ENCODE results near the gene TCERG1L.
"Not testable (repeated sequence)": the region's sequence is repeated elsewhere in the genome, so short reads cannot be mapped to it uniquely, and the experiment has no call there.

The TCERG1L gene

DNA sequence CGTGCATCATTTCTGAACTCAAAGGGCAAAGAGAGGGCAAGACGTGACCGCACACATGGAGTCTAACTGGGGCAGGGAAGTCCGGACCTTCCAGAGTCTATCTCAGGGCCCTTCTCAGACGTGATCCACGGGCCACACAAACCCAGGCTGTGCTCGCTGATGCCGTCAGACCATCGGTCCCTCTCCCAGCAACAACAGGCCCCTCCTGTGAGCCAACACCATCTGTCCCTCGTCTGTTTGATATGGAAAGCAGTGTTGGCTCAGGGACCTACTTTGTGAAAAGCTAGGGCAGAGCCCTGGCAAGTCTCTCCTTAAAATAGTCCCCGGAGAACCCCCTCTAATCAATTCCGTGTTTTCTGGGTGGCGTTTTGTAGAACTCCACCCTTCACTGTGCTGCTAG, 208.8 kb downstream of the TCERG1L start:
- H3K4me3 ChIP-seq (ENCODE audit: low read length) = no peak overlapping the region
- no peak for DNase-seq (ENCODE audit: low read depth, low spot score)

DNA sequence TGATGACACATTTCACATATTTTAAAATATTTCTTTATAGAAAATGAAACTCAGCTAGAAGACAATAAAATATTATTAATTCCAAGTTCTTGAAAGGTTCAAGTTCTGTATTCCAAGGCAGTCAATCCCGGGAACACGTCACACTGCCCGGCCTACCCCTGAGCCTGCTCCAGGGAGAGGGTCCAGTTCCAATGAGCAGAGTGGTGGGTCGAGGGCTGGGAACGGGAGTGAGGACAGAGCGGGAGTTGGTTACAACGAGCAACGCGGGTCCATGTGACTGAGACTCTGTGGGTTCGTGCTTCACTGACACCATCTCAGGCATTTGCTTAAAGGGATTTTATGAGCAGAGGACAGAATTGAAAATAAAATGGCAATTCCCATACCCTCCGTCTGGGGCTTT, 209.4 kb downstream of the TCERG1L start:
- no peak overlapping the region for H3K4me3 ChIP-seq (ENCODE audit: low read length)
- no peak for DNase-seq (ENCODE audit: low read depth, low spot score)

GRCh38 chr10:131100418-131101410, 210.8 kb downstream of the TCERG1L start:
- H3K4me3 ChIP-seq (ENCODE audit: low read length); DNase-seq (ENCODE audit: low read depth, low spot score): not testable (repeated sequence)

DNA sequence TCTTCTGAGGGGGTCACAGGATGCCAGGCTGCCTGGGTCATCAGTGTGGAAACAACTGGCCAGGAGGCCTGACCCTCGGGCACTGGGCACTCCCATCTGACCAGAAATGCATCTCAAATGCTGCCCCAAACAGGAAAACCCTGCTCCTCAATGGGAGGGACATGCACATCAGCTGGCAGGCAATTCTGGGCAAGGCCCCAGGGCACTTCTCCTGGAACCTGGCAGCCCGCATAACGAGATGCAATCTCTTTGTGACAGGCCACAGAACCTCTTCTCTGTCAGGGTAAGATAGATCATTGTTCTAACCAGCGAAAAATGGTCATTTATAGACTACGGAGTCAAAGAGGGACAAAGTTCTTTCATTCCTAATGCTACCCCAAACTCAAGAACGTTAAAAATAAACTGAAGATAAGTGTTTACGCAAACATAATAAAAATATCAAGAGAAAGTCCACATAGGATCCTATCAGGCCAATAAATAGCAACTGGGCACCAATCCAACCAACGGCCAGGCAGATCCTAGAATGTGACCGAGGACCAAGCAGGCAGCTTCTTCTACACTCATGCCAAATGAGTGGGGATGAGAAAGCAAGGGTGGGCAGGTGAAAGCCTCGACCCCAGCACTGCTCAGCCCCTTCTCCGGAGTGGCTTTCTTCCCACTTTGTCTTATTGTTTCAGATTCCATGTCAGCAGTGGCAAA, 212.3 kb downstream of the TCERG1L start:
- no peak for DNase-seq (ENCODE audit: low read depth, low spot score)
- no peak overlapping the region for H3K4me3 ChIP-seq (ENCODE audit: low read length)

DNA sequence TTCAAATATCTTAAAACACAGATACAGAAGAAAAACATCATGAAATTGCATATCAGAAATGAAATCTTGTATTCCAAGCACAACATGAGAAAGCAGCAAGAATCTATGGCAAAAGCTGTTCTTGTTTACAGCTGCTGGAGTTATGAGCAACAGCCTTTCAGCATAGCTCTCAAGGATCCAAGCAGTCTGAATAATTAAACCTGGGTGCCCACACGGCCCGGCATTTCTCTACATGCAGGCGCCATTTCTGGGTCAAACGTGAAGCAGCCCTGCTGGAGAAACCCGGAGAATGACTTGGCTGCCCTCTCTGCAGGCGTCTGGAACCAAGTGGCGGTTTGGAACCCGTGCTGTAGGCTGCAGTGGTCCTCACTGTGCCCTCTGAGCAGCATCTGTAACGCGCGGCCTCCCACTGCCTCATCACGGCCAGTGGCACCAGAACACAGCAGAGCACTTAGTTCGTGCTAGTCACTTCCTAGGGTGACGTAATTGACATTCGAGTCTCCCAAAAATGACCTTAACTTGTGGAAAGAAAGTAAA, 213.0 kb downstream of the TCERG1L start:
- no peak overlapping the region for H3K4me3 ChIP-seq (ENCODE audit: low read length)
- no peak for DNase-seq (ENCODE audit: low read depth, low spot score)

DNA sequence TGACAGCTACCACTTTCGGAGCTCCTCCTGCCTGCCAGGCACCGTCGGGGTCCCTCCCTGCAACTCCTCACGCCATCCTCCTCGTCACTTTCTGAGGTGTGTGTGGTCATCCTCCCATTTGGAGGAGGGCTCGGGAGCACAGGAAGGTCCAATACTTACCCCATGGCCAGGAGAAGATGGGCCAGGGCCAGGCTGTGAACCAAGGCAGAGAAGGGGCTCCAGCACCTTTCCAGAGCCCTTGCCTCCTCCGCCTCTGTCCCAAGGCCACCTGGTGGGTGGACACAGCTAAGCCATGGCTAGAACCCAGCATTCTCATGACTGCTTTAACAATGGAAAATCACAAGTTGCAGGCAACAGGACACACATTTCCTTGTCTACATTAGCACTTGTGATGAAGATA, 215.5 kb downstream of the TCERG1L start:
- H3K4me3 ChIP-seq (ENCODE audit: low read length) = no peak overlapping the region
- DNase-seq (ENCODE audit: low read depth, low spot score) = no peak

- H3K4me3 ChIP-seq (ENCODE audit: low read length) = no peak overlapping the region
- DNase-seq (ENCODE audit: low read depth, low spot score) = no peak
Observed at GRCh38 chr10:131095313-131095580, 216.3 kb downstream of the TCERG1L start.

DNA sequence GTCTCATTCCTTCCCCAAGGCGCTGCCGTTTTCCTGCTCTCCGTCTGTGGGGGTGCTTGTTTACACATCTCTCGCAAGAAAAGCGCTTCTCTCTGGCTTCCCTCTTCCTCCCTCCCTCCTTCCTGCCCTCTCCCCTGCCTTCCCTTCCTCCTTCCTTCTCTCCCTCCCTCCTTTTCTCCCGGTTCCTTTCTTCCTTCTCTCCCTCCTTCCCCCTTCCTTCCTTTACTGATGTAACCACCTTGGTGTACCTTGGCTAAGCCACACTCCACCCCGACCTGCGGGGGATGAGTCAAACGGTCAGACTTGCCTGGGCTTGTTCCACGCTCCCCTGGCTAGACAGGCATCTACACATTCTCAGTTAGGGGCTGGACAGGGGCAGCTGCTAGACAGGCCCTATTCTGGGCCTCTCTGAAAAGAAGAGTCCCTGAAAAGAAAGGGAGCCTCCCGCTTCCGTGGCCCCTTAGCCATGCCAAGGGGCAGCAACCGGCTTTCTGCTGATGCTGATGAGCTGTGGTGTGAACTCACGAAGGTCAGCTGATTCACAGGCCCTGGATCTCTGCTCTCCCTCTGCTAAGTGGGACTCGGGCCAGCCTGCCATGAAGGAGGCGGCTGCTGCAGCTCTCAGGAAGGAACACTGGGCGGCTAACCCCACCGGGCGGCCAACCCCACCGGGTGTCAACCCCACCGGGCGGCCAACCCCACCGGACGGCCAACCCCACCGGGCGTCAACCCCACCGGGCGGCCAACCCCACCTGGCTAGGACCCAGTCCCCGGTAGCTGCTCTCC, 216.8 kb downstream of the TCERG1L start:
- no peak for DNase-seq (ENCODE audit: low read depth, low spot score)
- H3K4me3 ChIP-seq (ENCODE audit: low read length) = no peak overlapping the region

- H3K4me3 ChIP-seq (ENCODE audit: low read length) = no peak overlapping the region
- no peak for DNase-seq (ENCODE audit: low read depth, low spot score)
Observed at GRCh38 chr10:131093795-131094366, 217.6 kb downstream of the TCERG1L start.

DNA sequence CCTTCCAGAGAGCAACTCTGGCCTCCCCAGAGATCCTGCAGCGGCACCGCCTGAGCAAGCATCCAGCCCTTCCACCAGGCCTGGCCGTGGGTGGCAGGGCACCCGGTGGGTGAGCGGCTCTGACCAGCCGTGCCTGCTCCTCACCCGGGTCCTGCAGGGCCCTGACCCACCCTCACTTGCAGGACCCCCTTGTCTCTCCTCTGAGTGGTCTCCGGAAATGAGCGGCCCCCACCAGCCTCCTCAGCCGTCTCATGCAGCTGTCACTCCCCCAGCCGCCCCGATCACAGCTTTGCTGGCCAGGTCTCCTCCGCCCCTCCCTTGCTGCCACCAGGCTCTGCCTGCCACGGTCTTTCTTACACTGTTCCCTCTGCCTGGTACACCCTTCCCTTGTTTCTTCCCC, 218.2 kb downstream of the TCERG1L start:
- no peak for DNase-seq (ENCODE audit: low read depth, low spot score)
- no peak overlapping the region for H3K4me3 ChIP-seq (ENCODE audit: low read length)

DNA sequence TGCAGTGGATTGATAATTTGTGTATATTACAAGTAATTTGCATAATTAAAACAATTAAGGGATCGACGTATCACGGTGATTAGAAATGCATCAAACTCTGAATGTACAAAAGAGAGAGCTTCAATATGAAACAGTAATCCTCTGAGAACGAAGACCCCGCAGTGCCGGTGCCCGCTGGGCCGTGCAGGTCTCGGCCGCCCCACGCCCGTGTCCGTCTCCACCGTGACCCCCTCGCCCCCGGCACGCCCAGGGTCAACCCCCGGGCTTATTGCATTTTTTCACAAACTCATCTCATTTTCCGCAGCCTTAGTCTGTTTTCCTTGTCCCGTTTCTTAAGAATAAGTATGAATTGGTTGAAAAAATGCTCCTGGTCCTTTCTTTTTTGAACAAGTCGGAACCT, 218.6 kb downstream of the TCERG1L start:
- no peak overlapping the region for H3K4me3 ChIP-seq (ENCODE audit: low read length)
- DNase-seq (ENCODE audit: low read depth, low spot score) = no peak

DNA sequence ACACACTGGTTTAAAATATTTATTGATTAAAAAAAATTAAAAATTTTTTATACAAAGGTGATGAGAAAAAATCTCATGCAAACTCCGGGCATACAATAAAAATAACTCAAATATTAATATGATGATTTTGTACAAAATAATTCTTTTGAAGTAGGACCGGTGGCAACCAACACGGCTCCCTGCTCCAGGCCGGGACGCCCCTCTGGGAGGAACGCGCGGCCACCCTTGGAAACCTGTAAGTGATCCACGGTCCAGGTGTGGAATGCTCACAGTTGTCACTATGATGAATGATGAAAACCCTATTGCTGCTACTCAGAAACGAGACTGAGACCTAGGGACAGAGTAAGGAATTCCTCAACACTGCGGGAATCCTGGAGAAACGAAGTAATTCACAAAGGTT, 219.1 kb downstream of the TCERG1L start:
- H3K4me3 ChIP-seq (ENCODE audit: low read length) = no peak overlapping the region
- no peak for DNase-seq (ENCODE audit: low read depth, low spot score)

DNA sequence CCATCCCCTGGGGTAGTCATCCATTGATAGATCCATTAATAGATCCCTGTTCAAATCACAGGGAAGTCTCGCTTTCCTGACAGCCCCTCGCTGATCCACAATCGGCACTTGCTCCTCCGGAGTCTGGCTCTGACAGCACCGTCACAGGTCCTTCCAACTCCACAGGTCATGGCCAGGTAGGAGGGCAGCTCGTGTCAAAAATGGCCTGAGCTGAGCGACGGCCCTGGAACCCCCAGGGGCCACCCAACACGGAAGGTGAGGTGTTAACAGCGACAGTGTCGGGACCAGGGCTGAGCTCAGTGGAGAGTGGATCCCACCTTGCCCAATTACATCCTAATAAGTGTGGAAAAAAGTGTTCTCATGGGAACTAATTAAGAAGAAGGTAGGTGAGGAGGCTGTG, 219.8 kb downstream of the TCERG1L start:
- no peak overlapping the region for H3K4me3 ChIP-seq (ENCODE audit: low read length)
- no peak for DNase-seq (ENCODE audit: low read depth, low spot score)

DNA sequence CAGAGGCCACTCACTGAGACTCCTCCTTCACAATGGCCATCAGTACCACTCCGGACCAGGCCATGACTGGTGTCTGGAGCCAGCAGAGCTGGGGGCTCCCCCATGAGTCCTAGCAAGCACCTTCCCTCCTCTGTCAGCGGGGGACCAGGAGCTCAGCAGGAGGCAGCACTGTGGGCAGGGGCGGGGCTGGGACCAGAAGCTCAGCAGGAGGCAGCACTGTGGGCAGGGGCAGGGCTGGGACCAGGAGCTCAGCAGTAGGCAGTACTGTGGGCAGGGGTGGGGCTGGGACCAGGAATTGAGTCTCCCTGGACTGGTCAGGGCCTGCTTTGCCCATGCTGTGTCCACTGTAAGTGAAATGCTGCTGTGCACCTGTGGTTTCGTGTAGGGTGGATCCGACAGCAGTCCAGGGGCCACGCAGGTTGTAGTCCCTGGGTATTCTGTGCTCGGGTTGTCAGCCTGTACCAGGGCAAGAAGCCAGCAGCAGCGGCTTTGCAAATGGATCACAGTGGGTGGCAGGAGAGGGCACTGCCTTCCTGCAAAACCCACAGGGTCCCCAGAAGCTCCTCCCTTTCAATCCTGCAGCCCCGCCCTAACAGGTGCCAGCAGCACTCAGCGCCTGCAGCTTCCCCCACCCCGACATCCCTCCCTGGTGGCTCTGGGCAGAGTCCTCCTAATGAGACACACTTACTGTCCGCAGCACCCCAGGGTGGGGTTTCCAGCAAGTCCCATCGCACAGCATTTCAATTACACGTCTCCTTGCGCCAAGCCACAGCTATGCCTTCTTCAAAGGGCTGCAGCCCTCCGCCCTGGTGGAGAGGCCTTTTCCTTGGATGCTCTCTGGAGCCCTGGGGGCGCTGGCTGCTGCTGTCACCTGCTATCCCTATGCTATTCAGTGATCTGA, 220.5 kb downstream of the TCERG1L start:
- DNase-seq (ENCODE audit: low read depth, low spot score) = peak; percentile 65
- H3K4me3 ChIP-seq (ENCODE audit: low read length) = no peak overlapping the region

- no peak overlapping the region for H3K4me3 ChIP-seq (ENCODE audit: low read length)
- no peak for DNase-seq (ENCODE audit: low read depth, low spot score)
Observed at GRCh38 chr10:131089861-131090260, 221.7 kb downstream of the TCERG1L start.

DNA sequence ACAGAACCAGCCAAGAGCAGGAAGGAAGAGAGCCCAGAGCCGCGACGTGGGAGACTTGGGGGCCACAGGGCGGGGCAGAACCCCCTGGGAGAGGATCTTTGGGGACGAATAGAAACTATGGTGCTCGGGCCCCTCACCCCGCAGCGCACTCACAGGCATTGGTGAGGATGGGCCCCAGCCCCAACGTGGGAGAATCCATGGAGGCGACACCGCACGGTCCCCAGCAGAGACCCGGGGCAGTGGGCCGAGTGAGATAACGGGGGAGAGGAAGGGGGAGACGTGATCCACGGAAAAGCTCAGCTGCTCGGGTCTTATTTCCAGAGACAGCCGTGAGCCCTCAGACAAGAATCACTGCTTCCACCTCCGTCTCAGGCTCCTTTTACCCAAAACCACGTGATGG, 222.4 kb downstream of the TCERG1L start:
- DNase-seq (ENCODE audit: low read depth, low spot score) = no peak
- no peak overlapping the region for H3K4me3 ChIP-seq (ENCODE audit: low read length)

DNA sequence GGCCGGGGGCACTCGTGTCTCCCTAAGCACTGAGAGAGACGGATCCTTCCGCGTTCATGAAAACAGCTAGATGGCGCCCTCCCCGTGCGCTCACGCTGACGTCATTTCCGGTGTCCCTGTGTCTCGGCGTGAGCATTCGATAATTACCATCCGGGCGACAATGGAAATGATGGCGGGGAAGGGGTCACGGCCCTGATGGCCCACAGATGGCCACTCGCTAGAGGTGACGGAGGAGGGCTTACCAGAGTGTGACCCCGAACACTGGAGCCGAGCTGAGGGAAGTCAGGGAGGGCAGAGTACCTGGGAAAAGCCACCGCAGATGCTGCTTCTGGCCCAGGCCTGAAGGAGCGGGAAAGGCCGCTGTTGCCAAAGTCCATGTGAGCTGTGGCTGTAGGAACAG, 222.9 kb downstream of the TCERG1L start:
- no peak for DNase-seq (ENCODE audit: low read depth, low spot score)

GRCh38 chr10:131087464-131088215, 223.9 kb downstream of the TCERG1L start:
- no peak for DNase-seq (ENCODE audit: low read depth, low spot score)
- no peak overlapping the region for H3K4me3 ChIP-seq (ENCODE audit: low read length)

More for the DNA sequence above, 222.9 kb downstream of the TCERG1L start:
- no peak overlapping the region for H3K4me3 ChIP-seq (ENCODE audit: low read length)
